NCI-H2107 (cell line): Measurements from ENCODE around the gene OR52E1.
"Not testable (repeated sequence)": the region's sequence is repeated elsewhere in the genome, so short reads cannot be mapped to it uniquely, and the experiment has no call there.

ENCODE experiments used
- DNase-seq: peaks from one replicate; lab custom pipeline; 2025; lab: John Stamatoyannopoulos, UW

Gene OR52E1

DNA sequence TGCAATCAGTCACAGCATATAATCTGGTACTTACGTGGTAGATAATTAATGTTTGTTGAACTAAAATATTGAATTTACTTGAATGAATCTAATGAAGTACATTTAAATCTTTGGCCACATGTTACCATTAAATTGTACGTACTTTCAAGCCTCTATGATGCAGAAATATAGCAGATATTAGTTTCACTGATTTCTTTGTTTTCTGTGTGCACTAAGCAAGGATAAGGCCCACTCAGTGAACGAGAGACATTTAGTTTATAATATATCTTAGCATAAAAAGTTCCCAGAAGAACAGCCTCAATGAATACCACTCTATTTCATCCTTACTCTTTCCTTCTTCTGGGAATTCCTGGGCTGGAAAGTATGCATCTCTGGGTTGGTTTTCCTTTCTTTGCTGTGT, at the start of gene OR52E1:
Gene OR52E1, plus strand, starts transcription at position 301 of the 400 bp plus-strand sequence.
- no peak for DNase-seq

DNA sequence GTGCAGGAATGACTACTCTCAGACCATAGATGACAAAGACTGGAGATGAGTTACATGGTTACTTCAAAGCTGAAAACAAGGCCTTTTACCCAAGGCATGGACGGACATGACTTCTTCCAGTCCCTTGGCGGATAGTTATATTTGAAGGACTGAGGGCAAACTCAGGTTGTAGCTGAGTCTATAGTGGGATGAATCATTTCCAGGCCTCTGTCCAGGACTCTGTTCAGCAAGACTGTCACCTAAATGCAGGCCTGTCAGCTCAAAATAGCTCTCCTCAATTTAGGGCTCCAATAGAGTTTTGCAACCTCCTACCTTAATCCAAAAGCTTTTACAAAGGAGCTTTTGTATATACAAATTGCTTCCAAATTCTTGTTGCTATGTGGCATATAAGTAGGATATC, 47.4 kb upstream of the OR52E1 start:
- DNase-seq = no peak

DNA sequence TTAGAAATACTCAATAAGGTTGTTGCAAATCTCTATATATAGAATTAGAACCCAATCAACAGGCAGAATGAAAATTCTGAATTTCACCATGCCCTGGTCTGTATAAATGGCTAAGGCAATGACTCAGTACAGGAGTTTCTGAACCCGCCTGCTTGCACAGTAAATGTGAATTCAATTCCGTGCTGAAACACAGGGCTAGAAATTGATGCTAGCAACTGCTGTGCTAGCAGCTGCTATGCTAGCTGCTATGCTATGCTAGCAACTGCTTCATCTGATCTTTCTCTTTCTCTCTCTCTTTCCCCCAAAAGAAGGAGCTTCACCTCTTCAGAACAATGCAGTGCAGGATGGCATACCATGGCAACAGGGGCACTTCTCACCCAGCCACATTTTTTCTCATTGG, 32.7 kb upstream of the OR52E1 start:
- DNase-seq = no peak

DNA sequence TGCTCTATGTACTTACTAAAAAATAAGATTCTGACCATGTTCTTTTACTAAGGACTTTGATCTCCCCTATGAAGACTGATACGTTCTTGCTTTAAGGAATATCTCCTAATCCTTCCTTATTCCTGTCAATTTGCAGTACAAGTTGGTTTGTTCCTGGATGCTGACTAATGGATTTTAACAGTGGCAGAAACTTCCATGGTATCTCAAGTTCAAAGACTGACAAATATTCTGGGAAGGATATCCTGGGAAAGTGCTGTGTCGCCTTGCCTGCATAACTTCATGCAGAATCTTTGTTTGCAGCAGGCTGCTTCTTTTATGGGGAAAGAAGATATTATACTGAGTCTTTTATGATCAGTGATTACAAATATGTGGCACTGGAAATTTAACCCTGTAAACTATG, 31.4 kb upstream of the OR52E1 start:
- no peak for DNase-seq

DNA sequence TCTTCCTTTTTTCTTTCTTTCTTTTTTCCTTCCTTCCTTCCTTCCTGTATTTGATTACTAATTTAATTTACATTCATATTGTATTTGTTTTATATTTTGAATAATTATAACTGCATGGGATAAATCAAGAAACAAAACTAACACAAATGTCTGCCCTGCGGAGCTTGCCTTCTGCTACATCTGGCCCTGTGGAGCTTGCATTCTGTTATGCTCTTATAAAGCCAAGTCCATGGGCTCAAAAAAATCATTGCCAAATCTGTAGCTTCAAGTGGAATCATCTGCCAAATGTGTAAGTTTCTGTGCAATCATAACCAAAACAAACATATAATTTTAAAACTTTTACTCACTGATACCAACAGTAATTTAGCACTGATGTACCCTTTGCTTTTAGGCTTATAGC, 31.0 kb upstream of the OR52E1 start:
- no peak for DNase-seq

DNA sequence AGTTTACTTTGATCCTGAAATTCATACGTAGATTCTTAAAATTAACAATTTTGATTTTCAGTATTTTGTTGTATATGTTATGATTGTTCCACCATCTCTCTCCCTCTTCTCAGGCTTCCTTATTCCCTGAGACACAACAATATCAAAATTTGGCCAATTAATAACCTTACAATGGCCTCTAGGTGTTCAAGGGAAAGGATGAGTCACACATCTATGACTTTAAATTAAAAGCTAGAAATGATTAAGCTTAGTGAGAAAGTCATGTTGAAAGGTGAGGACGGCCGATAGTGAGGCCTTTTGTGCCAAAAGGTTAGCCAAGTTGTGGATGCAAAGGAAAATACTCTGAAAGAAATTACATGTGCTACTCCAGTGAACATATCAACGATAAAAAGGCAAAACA, 28.5 kb upstream of the OR52E1 start:
- DNase-seq = no peak

DNA sequence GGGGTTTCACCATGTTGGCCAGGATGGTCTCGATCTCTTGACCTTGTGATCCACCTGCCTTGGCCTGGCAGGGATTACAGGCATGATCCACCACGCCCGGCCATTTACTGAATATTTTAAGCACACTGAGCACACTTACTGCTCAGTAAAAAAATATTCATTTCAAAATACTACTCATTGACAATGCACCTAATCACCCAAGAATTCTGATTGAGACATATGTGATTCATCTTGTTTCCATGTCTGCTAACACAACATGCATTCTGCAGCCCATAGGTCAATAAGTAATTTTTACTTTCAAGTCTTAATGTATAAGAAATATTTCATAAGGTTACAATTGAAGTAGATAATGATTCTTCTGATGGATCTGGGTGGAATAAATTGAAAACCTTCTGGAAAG, 27.3 kb upstream of the OR52E1 start:
- no peak for DNase-seq

DNA sequence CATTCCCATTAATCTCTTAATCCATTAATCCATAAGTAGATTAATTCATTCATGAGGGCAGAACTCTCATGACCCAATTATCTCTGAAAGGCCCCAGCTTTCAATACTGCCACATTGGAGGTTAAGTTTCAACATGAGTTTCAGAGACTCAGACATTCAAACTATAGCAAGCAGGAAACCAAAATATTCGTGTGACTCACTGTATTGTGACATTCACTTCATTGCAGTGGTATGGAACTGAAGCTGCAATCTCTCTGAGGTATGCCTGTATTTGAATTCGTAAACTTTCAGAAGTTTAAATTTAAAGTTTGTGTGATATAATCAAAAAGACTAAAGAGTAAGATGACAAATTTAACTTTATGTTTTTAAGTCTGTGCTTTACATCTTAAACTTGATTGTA, 26.0 kb upstream of the OR52E1 start:
- DNase-seq = no peak

DNA sequence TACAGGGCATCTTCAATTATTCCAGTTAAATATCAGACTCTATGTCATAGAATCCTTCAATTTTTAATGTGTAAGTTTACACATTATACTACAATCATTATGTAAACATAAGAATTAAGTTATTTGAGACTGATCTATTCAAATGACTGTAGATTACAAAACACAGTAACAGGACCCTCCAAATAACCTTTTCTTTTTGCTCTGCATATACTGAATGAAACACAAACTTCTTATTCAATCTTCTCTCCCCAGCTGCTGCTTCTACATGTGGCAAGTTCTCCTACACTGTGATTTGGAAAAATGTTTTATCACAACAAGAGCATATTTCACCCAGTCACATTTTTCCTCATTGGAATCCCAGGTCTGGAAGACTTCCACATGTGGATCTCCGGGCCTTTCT, 23.1 kb upstream of the OR52E1 start, which contains the start of gene OR52J3:
Gene OR52J3, plus strand, starts transcription at position 301 of the 400 bp plus-strand sequence. Its CDS starts 0 bp downstream, at position 301.
- no peak for DNase-seq

DNA sequence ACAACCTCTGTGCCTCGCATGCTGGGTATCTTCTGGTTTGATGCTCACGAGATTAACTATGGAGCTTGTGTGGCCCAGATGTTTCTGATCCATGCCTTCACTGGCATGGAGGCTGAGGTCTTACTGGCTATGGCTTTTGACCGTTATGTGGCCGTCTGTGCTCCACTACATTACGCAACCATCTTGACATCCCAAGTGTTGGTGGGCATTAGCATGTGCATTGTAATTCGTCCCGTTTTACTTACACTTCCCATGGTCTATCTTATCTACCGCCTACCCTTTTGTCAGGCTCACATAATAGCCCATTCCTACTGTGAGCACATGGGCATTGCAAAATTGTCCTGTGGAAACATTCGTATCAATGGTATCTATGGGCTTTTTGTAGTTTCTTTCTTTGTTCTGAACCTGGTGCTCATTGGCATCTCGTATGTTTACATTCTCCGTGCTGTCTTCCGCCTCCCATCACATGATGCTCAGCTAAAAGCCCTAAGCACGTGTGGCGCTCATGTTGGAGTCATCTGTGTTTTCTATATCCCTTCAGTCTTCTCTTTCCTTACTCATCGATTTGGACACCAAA, 22.5 kb upstream of the OR52E1 start:
- no peak for DNase-seq

DNA sequence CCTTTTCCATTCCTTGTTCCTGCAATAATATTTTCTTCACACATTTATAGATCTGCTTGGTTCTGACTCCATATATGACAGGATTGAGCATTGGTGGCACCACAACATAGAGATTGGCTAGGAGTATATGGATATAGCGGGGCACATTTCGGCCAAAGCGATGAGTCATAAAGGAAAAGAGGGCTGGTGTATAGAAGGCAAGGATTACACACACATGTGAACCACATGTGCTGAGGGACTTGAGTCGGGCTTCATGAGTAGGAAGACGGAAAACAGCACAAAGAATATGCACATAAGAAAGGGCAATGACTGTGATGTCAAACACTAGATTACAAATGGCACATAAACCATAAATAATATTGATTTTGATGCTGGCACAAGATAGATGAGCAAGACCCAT, 10.7 kb upstream of the OR52E1 start:
- not testable (repeated sequence) for DNase-seq

DNA sequence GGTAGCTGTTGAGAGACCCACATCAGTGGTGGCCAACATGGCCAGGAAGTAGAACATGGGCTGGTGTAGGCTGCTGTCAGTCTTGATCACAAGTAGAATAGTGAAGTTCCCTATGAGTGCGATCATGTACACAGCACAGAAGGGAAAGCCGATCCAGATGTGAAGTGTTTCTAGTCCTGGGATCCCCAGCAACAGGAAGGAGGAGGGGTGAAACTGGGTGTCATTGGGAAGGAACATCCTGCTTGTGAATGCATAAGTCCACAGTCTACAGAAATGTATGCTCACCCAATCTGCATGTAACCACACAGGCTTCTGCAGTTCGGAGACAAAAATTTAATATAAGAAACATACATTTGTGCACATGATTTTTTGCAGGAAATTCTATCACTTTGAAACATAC, 10.0 kb upstream of the OR52E1 start, which contains the start of gene OR52E2:
Gene OR52E2, minus strand, starts transcription at position 237 of the 400 bp plus-strand sequence. Its CDS starts 0 bp downstream, at position 237.
- DNase-seq = no peak

DNA sequence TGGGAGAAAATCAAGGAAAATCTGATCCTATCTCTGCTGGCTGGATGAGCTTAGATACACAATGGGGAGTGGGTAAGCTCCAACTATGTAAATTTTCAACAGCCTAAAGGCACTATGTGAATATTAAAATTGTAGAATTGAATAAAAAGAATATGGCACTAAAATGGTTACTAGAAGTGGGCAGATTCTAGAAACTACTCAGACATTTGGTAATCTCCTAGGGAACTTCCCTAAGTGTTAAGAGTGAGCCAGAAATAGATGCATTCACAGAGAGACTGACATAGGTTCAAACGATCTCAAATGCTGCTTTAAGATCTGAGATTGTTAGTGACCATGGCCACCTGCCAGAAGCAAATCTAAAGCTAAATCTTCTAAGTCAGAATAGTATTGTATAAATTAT, 4.3 kb upstream of the OR52E1 start:
- no peak for DNase-seq

DNA sequence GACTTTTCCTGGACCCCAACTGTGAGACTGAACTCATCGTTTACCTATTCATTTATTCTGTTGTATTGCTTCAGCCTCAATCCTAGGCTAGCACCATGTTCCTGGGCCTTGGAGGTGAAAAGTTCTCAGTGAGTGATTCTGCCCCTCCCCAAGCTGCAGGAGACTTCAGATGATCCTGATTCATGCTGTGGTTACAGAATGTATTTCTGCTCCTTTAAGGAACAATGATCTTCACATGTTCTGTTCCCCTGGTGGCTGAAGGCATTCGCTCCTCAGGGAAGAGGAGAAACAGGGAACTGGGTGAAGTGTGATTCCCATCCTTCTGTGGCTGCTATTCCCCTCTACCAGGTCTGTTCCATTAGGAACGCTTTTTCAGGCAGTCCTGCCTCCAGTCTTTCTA, 2.4 kb downstream of the OR52E1 start:
- DNase-seq = no peak

DNA sequence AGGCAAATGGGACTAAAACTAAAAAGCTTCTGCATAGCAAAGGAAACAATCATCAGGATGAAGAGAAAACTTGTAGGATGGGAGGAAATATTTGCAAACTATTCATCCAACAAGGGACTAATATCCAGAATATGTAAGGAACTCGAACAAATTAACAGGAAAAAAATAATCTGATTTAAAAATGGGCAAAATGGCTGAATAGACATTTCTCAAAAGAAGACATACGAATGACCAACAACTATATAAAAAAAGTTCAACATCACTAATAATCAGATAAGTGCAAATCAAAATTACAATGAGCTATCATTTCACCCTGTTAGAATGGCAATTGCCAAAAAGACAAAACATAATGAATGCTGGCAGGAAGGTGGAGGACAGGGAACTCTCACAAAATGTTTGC, 12.0 kb downstream of the OR52E1 start:
- DNase-seq = no peak

DNA sequence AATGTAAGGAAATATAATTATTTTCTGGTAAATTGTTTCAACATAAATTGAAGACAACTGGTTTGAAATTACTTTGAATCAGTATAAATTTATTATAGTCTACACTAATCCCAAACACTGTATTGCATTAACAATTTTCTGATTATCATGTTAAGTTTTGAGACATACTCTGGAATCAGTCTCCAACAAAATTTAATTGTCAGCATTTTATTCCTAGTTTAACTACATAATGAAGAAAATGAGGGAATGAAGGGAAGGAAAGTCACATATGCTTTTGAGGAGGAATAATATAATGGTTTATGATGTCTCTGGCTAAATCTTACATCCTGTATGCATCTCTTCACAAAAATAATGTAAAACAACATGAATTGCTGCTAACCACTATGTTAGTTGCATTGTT, 14.2 kb downstream of the OR52E1 start:
- no peak for DNase-seq

DNA sequence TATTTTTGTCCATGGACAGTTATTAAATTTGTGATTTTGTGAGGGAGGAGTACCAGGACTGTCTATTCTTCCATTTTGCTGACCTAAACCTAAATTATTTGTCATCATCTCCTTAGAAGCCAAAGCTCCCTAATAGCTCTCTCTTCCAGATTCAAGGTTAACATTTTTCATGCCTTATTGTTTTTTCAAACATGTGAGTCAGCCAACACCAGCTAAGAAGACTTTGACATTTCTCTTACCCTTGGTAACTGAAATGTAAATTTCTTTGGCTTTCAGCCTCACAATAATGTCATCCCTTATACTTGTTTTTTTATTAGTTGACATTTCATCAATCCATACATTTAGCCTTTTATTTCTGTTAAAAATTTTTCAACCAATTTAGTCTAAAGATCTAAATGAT, 19.2 kb downstream of the OR52E1 start:
- no peak for DNase-seq

DNA sequence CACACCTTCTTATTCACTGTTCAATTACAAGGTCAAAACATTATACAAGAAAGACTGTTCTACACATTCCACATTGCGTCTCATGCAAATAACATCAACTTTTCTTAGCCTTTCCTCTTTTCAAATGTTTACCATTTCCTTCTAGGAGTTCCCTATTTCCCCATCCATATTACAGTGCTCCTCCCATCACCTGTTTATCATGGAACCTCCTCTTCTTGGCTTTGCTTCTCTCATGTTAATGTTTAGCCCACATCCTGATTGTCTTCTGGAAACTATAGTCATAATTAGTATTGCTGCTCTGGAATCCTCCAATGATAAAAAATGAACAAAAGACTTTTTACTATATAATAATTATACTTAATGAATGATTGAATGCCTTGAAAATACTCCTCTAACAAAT, 21.3 kb downstream of the OR52E1 start:
- no peak for DNase-seq

DNA sequence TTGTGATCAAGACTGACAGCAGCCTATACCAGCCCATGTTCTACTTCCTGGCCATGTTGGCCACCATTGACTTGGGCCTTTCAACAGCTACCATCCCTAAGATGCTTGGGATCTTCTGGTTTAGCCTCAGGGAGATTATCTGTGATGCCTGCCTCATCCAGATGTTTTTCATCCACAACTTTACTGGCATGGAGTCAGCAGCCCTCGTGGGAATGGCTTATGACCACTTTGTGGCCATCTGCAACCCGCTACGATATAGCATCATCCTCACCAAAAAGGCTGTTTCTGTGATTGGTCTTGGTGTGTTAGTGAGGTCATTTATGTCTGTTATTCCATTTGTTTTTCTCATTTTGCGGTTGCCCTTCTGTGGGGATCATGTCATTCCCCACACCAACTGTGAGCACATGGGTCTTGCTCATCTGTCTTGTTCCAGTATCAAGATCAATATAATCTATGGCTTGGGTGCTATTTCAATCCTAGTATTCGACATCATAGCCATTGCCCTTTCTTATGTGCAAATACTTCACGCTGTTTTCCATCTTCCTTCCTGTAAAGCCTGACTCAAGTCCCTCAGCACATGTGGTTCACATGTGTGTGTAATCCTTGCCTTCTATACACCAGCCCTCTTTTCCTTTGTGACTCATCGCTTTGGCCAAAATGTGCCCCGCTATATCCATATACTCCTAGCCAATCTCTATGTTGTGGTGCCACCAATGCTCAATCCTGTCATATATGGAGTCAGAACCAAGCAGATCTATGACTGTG, 23.6 kb downstream of the OR52E1 start:
- no peak for DNase-seq

DNA sequence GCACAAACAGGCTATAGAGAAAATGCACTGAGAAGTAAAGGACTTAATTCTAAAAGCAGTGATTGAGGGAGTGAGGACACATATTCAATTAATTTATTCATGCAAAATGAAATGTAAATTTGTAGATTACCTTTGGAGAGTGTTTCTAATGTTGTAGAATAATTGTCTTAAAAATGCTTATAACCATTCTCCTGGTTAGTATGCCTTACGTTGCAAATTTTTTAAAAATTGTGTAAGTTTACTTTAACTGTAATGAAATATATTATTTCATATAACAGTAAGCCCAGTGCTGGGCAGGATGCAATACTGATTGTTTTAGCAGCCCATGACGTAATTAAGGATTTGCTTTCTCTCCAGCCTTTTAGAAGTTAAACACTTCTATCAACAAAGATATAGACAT, 26.6 kb downstream of the OR52E1 start:
- no peak for DNase-seq

DNA sequence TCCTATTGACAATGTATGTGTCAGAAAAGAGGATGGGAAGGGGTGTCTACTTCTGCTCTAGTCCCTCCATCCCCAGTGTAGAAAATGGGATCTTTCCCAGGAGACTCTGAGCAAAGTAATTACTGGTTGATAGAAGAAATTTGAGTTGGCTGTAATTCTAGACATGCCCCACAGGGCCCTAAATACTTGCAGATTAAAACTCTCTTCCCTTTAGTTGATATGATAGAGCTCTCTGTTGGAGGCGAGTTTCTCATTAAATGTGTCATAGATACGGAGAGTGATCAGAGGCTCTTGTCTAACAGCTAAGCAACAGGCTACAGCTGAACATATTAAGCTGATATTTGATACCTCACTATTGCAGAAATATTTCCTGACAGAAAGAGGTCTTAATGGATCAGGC, 32.9 kb downstream of the OR52E1 start:
- no peak for DNase-seq

DNA sequence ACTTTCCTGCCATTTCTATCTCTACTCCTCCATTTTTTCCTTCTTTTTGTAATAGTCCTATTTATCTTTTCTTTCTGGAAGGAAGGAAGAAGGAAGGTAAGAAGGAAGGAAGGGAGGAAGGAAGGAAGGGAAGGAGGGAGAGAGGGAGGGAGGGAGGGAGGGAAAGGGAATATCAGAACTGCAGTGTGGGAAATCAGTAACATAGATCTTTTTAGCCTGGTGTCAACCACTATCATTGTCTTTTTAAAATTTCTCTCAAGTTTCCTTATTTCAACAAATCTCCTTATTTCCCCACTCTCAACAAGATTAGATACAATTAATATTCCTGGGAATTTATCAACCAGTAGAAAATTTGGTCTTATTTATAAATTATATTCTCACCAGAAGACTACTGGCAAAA, 33.7 kb downstream of the OR52E1 start:
- no peak for DNase-seq

DNA sequence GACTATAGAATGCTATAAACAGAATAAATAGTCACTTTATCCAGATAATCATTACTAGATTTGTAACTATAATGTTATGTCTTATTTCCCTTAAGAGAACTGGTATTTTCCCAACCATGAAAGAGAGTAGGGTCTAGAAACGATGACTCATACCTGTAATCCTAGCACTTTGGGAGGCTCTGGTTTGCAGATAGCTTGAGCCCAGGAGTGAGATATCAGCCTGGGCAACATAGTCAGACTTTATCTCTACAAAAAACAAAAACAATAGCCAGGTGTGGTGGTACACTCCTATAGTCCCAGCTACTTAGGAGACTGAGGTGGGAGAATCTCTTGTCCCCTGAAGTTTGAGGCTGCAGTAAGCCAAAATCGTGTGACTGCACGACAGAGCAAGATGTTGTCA, 37.9 kb downstream of the OR52E1 start:
- no peak for DNase-seq

DNA sequence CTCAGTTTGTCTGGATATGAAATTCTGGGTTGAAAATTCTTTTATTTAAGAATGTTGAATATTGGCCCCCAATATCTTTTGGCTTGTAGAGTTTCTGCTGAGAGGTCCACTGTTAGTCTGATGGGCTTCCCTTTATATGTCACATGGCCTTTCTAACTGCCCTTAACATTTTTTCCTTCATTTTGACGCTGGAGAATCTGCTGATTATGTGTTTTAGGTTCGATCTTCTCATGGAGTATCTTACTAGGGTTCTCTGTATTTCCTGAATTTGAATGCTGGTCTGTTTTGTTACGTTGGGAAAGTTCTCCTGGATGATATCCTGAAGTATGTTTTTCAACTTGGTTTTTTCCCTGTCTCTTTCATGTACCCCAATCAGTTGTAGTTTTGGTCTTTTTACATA, 46.0 kb downstream of the OR52E1 start:
- DNase-seq = no peak
